GM18873 (cell line): ENCODE results near the gene SMOC2.

Experiments
- ATAC-seq: cut with Tn5 transposase; IDR thresholded peaks from one replicate; pipeline ENCODE4 v1.9.1; 2021; ENCODE audit warnings: mild to moderate bottlenecking, moderate library complexity, moderate number of reproducible peaks; ENCODE audit not compliant: unreplicated experiment, low FRiP score

The SMOC2 gene

GRCh38 chr6:168715643-168716481 is 274.9 kb downstream of the SMOC2 start:
- no peak for ATAC-seq

GRCh38 chr6:168716581-168716980 is 275.6 kb downstream of the SMOC2 start:
- ATAC-seq, result no peak

GRCh38 chr6:168717491-168717890 is 276.5 kb downstream of the SMOC2 start:
- no peak for ATAC-seq
